Lower leg skin (tissue), 3 donors: ENCODE results near the gene DNAJC28.

ENCODE experiments used
- POLR2A ChIP-seq, 2 donors: fragments of 450-650 bp; IDR thresholded peaks; one replicate each; pipeline ENCODE4 v1.6.1; 2016 to 2017; ENCODE audit warnings: antibody characterized with exemption in 2 of 2, mild to moderate bottlenecking in 1 of 2, moderate library complexity in 1 of 2
- TF ChIP-seq, protein P1 (sequence below), 3 donors: fragments of 450-650 bp; IDR thresholded peaks; one replicate each; pipeline ENCODE4 v1.5.1; 2016; ENCODE audit warnings: antibody characterized with exemption in 3 of 3, mild to moderate bottlenecking in 3 of 3, moderate library complexity in 2 of 3

- TF ChIP-seq, protein P1, sequence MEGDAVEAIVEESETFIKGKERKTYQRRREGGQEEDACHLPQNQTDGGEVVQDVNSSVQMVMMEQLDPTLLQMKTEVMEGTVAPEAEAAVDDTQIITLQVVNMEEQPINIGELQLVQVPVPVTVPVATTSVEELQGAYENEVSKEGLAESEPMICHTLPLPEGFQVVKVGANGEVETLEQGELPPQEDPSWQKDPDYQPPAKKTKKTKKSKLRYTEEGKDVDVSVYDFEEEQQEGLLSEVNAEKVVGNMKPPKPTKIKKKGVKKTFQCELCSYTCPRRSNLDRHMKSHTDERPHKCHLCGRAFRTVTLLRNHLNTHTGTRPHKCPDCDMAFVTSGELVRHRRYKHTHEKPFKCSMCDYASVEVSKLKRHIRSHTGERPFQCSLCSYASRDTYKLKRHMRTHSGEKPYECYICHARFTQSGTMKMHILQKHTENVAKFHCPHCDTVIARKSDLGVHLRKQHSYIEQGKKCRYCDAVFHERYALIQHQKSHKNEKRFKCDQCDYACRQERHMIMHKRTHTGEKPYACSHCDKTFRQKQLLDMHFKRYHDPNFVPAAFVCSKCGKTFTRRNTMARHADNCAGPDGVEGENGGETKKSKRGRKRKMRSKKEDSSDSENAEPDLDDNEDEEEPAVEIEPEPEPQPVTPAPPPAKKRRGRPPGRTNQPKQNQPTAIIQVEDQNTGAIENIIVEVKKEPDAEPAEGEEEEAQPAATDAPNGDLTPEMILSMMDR (IDR thresholded peaks at IDR 0.05): no peak
- TF ChIP-seq POLR2A (IDR thresholded peaks at IDR 0.05): no peak
Observed at GRCh38 chr21:33477066-33477465, 14.4 kb downstream of the DNAJC28 start.
